Measurements from ENCODE around the gene EXTL1.

The EXTL1 gene

GRCh38 chr1:25993197-25993951 lies 28.2 kb upstream of the EXTL1 start:
- Histone ChIP-seq H3K4me1 (ENCODE audit: control insufficient read depth in 1 of 2, insufficient read depth in 1 of 2, low read depth in 1 of 2, low read length in 1 of 2) (peaks cover 54 to 59% of the 10 kb centered on the region in 2 experiments), H3K36me3 (no peaks in the 10 kb centered on the region), H3K27me3 (no peaks in the 10 kb centered on the region), H3K27ac (no peak overlapping the region), H3K4me3 (ENCODE audit: low read depth in 1 of 2, low read length in 1 of 2) (no peak overlapping the region), H3K9me3 (no peaks in the 10 kb centered on the region)
- no peak for TF ChIP-seq CTCF (IDR thresholded peaks at IDR 0.05)

- no peaks in the 10 kb centered on the region for H3K27me3 ChIP-seq
- TF ChIP-seq CTCF (IDR thresholded peaks at IDR 0.05) = no peak
- H3K4me3 ChIP-seq (ENCODE audit: low read depth in 1 of 2, low read length in 1 of 2) = no peak overlapping the region
- no peaks in the 10 kb centered on the region for H3K9me3 ChIP-seq
- H3K36me3 ChIP-seq = no peaks in the 10 kb centered on the region
- H3K27ac ChIP-seq = no peak overlapping the region
- peaks cover 57 to 58% of the 10 kb centered on the region in 2 experiments for H3K4me1 ChIP-seq (ENCODE audit: control insufficient read depth in 1 of 2, insufficient read depth in 1 of 2, low read depth in 1 of 2, low read length in 1 of 2)
Observed at GRCh38 chr1:25994402-25995150, 27.0 kb upstream of the EXTL1 start.

- H3K27me3 ChIP-seq = no peaks in the 10 kb centered on the region
- H3K9me3 ChIP-seq = no peaks in the 10 kb centered on the region
- H3K27ac ChIP-seq = peak overlapping the region; percentile 82
- H3K36me3 ChIP-seq = no peaks in the 10 kb centered on the region
- no peak for TF ChIP-seq CTCF (IDR thresholded peaks at IDR 0.05)
- peak overlapping the region; percentile 67 to 73 for H3K4me3 ChIP-seq (ENCODE audit: low read depth in 1 of 2, low read length in 1 of 2)
- peaks cover 32% of the 10 kb centered on the region in 2 experiments for H3K4me1 ChIP-seq (ENCODE audit: control insufficient read depth in 1 of 2, insufficient read depth in 1 of 2, low read depth in 1 of 2, low read length in 1 of 2)
Observed at GRCh38 chr1:25996966-25997827, 24.4 kb upstream of the EXTL1 start.

- Histone ChIP-seq H3K36me3 (no peaks in the 10 kb centered on the region), H3K27ac (peak within 1 kb of the TSS; percentile 82), H3K27me3 (no peaks in the 10 kb centered on the region), H3K9me3 (no peaks in the 10 kb centered on the region), H3K4me3 (ENCODE audit: low read depth in 1 of 2, low read length in 1 of 2) (peak within 1 kb of the TSS; percentile 67 to 73), H3K4me1 (ENCODE audit: control insufficient read depth in 1 of 2, insufficient read depth in 1 of 2, low read depth in 1 of 2, low read length in 1 of 2) (peaks cover 26 to 27% of the 10 kb centered on the region in 2 experiments)
- TF ChIP-seq CTCF (IDR thresholded peaks at IDR 0.05) = peak; percentile 99
Observed at GRCh38 chr1:25997828-25998761, 23.5 kb upstream of the EXTL1 start, which contains the start of gene PAFAH2. Gene PAFAH2, minus strand, starts transcription at chr1:25998063. Its CDS starts 7,247 bp downstream, at chr1:25990816.
